ENCODE data around the gene MOB1A.
A peak's percentile ranks its signal among the peaks of the same experiment; 100 is the strongest.
"Not testable (repeated sequence)": the region's sequence is repeated elsewhere in the genome, so short reads cannot be mapped to it uniquely, and the experiment has no call there.

Gene MOB1A

DNA sequence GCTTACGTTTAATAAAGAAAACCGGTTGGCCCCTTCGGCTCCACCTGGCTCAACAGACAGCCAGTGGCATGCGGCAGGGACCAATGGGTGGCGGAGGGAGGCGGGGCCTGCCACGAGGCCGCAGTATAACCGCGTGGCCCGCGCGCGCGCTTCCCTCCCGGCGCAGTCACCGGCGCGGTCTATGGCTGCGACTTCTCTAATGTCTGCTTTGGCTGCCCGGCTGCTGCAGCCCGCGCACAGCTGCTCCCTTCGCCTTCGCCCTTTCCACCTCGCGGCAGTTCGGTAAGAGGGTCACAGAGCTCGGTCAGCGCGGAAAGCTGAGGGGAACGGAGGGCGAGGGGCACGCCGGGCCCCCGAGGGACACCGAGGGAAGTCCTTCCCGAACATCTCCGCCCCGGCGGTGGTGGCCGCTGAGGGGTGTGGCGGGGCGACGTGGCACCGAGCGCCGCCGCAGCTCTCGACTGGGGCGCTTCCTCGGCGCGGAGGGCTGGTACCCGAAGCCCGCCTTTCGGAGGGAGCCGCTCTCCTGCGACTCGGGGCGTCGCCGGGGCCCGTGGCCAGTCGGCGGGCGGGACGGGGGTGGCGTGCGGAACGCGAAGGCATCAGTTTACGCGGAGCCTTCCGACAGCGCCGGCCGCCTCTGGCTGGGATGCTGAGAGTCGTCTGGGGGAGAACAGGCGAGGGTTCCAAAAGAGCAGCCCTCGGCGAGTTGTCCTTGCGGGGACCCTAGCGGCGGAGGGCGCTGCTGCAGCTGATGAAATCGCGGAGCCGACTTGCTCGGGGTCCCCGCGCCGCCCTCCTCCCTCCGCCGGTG, 20.0 kb upstream of the MOB1A start, which contains the start of gene MTHFD2:
Gene MTHFD2, plus strand, starts transcription at position 155 of the 814 bp plus-strand sequence. Its CDS starts 27 bp downstream, at position 182.
- DNase-seq, result peak; percentile 93

DNA sequence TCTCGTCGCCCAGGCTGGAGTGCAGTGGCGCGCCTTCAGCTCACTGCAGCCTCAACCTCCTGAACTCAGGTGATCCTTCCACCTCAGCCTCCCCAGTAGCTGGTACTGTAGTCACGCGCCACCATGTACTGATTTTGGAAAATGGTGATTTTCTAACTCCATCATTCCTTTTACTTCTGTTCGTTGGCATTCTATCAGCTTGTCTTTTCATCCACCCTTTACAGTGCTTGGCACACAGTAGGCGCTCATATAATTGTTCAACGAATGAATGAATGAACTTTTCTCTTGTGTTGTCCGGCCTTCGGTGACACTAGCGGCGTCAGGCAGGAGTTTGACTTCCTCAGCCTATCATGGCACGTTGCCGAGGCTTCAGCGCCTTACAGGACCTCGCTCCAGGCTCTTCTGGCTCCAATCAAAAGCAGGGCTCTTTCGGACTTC, 19.4 kb upstream of the MOB1A start:
- no peak for DNase-seq

GRCh38 chr2:74197049-74197448, 18.4 kb upstream of the MOB1A start:
- DNase-seq, result no peak

DNA sequence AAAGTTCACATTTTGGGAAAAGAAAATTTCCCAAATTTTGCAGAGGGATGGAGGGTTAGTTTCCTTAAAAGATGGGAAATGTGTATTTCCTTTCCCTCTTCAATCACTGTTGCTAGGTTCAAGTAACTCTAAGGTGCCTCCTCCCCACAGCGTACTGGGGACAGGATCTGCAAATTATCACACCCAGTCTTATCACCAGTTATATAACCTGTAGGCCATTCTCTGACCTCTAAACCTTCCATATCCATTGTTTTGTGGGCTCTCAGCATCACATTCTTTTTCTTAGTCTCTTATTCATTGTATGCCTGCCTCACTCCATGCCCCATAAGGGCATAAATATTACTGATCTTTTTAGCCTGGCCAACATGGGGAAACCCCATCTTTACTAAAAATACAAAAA, 16.1 kb upstream of the MOB1A start:
- no peak for DNase-seq

GRCh38 chr2:74191596-74192380, 13.1 kb upstream of the MOB1A start:
- no peak for DNase-seq

DNA sequence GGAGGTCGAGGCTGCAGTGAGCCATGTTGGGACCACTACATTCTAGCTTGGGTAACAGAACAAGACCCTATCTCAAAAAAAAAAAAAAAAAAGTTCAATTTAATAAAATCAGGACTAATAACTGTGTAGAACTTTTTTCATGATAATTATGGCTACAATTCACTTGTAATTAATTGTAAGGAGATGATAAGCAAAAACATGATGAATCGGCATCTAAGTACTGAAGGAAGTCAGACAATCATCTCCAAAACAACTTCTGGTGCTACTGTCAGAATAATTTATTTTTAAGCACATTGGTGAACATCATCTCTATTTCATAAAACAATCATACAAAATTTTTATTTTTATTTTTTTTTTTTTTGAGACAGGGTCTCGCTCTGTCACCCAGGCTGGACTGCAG, 10.0 kb upstream of the MOB1A start:
- no peak for DNase-seq

DNA sequence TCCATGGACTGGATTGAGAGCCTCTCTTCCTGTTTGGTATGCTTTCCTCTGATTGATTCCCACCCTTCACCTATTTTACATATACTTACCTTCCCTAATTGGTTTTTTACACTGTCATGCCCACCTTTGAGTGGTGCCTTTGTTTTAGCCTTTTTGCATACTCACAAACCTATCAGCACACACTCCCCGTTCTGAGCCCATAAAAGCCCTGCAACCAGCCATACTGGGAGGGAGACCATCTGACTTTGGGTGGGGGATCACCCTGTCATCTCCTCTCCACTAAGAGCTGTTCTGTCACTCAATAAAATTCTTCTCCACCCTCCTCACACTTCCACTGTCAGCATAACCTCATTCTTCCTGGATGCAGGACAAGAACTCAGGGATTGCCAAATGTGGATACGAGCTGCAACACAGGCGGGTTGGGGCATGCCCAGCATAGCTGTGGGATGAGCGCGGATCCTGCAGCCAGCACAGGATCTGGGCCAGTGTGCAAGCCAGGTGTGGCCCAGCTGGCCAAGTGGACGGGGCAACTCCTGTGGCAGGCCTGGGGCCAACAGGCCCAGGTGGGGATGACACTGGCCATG, 9.4 kb upstream of the MOB1A start:
- DNase-seq, result no peak

DNA sequence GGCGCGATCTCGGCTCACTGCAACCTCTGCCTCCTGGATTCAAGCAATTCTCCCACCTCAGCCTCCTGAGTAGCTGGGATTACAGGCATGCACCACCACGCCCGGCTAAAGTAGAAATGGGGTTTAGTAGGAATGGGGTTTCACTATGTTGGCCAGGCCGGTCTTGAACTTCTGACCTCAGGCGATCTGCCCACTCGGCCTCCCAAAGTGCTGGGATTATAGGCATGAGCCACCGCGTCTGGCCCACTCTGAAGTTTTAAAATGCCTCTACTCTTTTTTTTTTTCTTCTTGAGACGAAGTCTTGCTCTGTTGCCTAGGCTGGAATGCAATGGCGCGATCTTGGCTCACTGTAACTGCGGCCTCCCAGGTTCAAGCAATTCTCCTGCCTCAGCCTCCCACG, 8.0 kb upstream of the MOB1A start:
- DNase-seq, result not testable (repeated sequence)

DNA sequence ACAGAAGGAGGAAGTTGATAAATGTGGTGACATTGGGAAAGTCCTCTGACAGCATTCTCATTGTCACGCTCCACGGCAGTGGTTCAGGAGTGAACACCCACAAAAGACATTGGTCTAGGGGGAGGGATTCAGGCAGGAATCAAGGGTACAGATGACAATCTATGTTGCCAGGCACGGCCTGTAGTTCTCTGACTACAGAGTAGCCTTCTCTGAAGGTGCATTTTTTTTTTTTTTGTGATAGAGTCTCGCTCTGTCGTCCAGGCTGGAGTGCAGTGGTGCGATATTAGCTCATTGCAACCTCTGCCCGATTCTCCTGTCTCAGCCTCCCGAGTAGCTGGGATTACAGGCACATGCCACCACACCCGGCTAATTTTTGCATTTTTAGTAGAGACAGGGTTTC, 7.4 kb upstream of the MOB1A start:
- peak; percentile 21 for DNase-seq

DNA sequence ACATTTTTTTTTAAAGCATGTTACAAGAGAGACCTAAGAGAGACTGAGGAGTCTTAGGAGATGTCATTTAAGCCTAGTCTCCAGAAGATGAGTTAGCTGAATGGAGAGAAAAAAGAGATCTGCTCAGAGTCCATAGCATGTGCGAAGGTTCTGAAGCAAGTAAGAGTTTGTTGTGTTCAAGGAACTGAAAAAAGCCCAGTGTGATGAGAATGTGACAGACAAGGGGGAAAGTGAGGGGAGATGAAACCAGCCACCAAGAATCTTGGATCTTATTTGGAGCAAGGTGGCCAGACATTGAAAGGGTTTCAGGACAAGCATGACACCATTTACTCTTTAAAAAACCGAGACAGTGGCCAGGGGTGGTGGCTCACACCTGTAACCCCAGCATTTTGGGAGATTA, 5.2 kb upstream of the MOB1A start:
- DNase-seq, result no peak

DNA sequence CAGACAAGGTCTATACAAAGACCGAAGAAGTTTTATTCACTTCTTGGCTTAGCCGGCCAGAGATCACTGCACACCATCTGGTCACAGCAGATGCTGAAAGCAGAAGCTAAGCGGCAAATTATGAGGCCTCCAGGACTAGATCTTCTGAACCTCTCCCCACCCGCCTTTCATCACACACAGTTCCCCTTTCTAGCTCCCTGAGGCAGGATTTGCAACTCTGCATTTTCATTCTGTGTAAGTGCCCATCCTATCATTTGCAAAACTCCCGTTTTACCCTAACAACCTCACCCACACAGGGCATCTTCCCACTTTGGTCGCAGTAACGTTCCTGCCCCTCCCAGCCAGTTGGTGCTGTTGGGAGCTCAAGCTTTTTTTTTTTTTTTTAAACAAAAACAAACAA, 3.1 kb upstream of the MOB1A start:
- no peak for DNase-seq

DNA sequence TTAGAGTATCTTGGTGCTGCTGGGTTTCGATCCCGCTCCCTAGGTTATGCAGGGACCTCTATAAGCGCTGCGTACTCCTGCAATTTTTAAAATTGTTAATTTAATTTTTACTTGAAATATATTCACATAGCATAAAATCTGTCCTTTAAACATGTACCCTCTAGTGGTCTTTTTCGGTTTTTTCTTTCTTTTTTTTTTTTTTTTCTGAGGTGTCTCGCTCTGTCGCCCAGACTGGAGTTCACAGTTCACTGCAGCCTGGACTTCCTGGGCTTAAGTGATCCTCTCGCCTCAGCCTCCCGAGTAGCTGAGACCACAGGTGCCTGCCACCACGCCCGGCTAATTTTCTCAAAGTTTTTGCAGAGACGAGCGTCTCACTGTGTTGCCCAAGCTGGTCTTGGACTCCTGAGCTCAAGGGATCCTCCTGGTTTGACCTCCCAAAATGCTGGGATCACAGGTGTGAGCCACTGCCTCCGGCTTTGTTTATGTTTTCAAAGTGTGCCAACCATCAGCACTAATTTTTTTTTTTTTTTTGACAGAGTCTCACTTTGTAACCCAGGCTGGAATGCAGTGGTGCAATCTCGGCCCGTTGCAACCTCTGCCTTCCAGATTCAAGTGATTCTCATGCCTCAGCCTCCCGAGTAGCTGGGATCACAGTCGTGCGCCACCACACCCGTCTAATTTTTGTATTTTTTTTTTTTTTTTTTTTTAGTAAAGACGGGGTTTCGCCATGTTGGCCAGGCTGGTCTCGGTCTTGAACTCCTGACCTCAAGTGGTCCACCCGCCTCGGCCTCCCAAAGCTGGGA, 585 bp upstream of the MOB1A start:
- no peak for DNase-seq

DNA sequence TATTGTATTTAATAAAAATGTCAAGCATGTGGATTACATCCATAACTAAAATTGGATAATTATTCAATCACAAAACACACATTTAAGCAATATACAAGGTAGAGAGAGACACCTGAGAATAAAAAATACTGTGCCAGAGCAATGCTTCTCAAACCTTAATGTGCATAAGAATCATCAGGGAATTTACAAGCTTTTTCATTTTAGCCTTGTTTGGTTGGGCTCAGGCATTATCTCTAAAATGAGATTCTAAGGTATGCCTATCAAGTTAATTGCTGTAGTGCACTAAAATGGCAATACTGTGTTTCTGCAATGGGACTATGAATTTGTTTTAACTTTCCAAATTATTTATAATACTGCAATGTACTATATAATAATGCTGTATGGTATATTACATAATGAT, 983 bp downstream of the MOB1A start:
- no peak for DNase-seq

GRCh38 chr2:74174909-74175308, 3.8 kb downstream of the MOB1A start:
- no peak for DNase-seq

DNA sequence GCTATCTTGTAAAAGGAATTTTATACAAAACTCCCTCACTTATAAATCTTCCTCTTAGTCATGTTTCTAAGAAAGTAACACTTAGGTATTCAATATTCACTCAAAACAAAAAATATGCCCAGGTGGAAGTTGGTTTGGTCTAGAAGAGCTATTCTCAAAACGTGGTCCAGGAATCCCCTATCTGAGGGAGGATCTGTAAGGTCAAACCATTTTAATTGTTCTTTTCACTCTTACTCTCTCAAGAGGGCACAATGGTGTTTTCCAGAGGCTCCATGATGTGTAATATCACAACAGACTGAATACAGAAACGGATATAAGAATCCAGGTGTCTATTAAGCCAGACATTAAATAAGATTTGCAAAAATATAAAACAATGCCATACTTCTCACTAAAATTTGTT, 9.9 kb downstream of the MOB1A start:
- no peak for DNase-seq

DNA sequence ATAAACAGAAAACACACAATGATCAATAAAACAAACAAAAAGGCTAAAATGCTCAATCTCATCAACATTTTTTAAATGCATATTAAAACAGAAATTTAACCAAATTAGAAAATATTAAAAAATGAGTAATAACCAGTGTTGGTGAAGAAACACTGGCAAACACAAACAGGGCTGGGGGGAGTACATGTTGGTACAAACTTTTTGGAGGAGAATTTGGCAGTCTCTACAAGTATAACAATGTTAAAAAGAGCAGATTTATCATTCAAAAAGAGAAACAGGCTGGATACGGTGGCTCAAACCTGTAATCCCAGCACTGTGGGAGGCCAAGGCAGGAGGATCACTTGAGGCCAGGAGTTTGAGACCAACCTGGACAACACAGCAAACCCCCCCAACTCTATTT, 13.9 kb downstream of the MOB1A start:
- DNase-seq, result no peak

DNA sequence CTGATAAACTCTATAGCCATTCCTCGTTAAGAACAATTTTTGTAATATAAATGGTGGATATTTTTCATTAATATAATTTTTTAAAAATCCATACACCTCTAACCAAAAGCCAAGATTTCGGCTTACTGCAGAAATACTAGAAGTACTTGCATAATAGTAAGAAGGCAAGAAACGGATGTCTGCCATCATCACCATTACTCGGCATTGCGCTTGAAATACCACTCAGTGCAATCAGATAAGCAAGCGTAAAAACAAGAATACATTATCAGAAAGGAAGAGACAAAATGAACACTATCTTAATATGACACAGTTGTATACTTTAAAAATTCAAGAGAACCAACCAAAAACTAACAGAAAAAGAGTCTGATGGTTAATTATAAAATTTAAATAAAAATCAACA, 15.7 kb downstream of the MOB1A start:
- no peak for DNase-seq

GRCh38 chr2:74155830-74156229, 22.8 kb downstream of the MOB1A start:
- no peak for DNase-seq

DNA sequence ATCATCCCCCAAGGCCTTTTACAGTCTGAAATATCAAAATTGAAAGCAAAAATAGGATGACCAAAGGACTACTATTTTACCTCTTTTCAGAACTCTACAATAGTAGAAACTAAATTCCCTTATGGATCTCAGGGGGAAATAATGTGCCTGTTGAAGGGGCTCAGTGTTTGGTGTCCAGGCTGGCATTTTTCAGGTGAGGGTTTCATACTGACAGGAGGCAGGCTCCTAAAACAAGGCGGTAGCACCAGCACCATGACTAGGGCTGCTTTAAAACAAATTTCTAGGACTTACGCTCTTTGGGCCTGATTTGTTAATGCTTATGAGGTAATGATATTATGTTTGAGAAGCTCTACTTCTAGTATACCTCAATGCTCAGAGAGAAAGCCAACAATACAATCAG, 25.7 kb downstream of the MOB1A start:
- DNase-seq, result no peak

GRCh38 chr2:74149570-74150319, 28.9 kb downstream of the MOB1A start:
- DNase-seq, result no peak

DNA sequence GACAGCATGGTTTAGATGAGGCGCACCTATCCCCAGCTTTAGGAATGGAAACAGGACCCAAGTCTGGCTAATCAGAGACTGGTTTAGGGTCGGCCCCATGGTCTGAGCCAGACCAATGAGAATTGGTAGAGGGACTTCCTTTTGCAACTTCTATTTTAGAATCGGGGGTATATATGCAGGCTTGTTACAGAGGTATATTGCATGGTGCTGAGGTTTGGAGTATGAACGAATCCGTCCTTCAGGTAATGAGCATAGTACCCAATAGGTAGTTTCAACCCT, 29.5 kb downstream of the MOB1A start:
- DNase-seq, result no peak

GRCh38 chr2:74148457-74149246, 30.0 kb downstream of the MOB1A start:
- DNase-seq, result no peak
